Loucy (cell line): ENCODE data around the gene DENND4B.

ENCODE experiments used
- EZH2phosphoT487 ChIP-seq: fragments of 200-600 bp; IDR thresholded peaks from 2 replicates; pipeline ENCODE4 v1.6.1; 2018; ENCODE audit warnings: antibody characterized with exemption, mild to moderate bottlenecking, moderate library complexity, borderline replicate concordance
- TF ChIP-seq, protein P1 (sequence below): fragments of 200-600 bp; sonication (generic); conservative IDR thresholded peaks from 2 replicates; pipeline ENCODE4 v1.5.1; 2014; ENCODE audit warnings: mild to moderate bottlenecking, antibody characterized with exemption, low read length

DNA sequence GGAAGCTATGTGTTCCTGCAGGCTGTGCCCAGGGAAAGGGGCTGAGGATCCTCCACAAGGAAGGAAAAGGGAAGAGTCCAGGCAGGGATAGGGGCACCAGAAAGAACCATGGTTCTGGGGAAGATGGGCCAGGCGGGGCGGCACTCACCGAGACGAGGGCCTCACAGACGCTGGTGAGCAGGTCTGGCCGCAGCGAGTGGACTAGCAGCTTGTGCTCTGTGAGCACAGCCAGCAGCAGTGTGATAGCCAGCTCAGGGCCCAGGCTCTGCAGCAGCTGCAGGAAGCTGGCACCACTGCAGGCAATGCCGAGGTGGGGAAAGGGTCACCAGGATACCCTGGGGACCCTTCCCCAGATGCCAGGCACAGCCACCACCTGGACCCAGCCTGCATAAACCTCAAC lies 5.8 kb downstream of the DENND4B start:
- TF ChIP-seq, protein P1, sequence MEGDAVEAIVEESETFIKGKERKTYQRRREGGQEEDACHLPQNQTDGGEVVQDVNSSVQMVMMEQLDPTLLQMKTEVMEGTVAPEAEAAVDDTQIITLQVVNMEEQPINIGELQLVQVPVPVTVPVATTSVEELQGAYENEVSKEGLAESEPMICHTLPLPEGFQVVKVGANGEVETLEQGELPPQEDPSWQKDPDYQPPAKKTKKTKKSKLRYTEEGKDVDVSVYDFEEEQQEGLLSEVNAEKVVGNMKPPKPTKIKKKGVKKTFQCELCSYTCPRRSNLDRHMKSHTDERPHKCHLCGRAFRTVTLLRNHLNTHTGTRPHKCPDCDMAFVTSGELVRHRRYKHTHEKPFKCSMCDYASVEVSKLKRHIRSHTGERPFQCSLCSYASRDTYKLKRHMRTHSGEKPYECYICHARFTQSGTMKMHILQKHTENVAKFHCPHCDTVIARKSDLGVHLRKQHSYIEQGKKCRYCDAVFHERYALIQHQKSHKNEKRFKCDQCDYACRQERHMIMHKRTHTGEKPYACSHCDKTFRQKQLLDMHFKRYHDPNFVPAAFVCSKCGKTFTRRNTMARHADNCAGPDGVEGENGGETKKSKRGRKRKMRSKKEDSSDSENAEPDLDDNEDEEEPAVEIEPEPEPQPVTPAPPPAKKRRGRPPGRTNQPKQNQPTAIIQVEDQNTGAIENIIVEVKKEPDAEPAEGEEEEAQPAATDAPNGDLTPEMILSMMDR = no peak
- no peak for TF ChIP-seq EZH2phosphoT487
